ENCODE measurements around the gene SASH3.

GRCh38 chrX:129843459-129844306, 63.9 kb downstream of the SASH3 start, which contains the start of gene ZDHHC9:
- TF ChIP-seq CTCF (IDR thresholded peaks at IDR 0.05) (no peak), POLR2AphosphoS5 (IDR thresholded peaks at IDR 0.05) (no peak), POLR2A (IDR thresholded peaks at IDR 0.05) (peak in 1 of 2 donors; percentile 59), EP300 (IDR thresholded peaks at IDR 0.05) (no peak)

Measured in suprapubic skin (tissue), 4 donors.